Fibroblast of upper back skin (primary cell): ENCODE results near the gene TRAF3.
A peak's percentile ranks its signal among the peaks of the same experiment; 100 is the strongest.

Experiments
- DNase-seq: peaks from one replicate; pipeline ENCODE4 v3.0.0-alpha.2; 2013

The TRAF3 gene

DNA sequence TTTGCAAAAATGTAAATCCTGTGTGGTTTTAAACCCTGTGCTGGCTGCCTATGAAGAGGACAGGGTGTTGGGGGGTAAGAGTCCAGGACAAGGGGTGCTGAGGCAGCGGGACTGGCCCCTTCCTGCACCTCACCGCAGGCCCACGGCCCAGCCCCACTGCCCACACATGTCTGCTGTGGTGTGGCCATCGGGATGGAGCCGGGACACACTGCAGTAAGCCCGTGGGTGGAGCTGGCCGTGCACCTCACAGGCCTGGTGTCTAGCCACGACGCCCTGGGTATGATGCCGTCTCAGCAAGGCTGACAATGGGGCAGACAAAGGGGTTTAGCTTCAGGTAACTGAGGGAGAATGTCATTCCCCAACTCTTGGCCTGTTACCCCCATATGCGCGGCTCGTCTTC, 164.8 kb downstream of the TRAF3 start:
- DNase-seq, result no peak

DNA sequence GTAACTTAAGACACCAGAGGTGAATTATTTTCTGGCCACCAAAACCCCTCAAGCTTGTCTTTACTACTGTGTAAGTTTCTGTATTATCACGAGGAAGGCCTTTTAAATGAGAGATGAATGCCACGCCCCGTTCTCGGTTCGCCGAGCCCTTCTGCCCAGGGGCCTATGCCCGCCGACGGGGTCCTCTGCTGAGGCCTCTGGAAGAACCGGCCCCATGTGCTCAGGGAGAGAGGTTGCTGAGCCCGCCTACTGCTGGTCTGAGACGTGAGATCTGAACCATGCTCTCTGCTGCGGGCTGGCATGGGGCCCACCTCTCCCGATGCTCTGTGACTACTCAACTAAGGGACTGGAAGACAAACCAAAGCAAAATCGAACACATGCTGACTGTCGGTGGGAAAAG, 166.2 kb downstream of the TRAF3 start:
- no peak for DNase-seq

DNA sequence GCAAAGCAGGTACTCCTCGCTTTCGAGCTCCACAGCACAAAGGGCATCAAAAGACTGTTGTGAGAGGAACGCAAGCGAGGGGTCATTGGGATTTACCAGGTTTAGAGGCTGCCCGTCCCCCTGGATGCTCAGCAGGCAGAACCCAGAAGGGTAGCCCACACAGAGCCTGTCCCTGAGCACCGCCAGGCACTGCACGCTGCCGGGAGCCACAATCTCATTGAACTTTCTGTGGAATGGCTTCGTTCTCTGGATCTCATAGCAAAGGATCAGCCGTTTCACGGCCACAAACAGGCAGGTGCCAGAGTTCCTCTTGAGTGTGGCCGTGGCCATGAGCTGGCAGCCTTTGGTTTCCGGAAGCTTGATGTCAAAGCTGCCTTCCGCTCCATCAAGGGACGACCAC, 166.7 kb downstream of the TRAF3 start:
- DNase-seq, result no peak

DNA sequence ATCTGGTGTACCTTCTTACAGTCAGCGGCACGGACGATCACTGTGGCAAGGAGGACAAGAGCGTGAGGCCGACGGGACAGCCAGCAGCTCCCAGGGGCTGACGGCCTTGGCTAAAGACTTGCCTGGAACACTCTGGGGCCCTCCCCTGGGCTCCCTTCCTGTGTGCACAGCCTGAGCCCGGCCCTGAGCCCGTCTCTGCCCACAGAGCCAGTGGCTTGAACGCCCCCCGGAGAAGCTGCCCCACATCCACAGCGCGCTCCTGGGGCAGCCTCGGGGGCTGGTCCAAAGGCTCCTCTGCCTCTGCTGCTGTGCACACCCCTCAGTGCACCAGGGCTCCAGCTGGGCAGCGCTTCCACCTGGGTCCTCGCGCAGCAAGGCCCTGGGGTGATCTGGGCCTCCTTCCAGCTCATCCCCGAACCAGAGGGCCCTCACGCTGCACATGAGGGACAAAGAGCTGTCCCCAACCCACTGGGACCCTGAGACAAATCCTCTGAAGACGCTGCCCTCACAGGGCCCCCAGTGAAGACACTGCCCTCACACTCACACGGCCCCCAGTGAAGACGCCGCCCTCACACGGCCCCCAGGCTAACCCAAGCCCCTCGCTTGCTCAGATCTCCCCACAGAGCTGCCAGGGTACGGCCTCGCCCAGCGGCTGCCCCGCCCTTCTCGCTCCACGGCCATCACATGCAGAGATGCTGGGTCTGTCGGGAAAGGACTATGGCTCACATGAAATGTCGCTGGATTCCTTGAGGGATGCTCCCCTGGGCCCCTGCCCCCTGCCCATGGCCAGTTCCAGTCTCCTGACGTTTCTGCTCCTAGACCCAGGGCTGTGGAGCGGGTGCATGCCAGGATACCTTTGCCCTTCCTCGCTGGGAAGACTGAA, 167.4 kb downstream of the TRAF3 start:
- no peak for DNase-seq

DNA sequence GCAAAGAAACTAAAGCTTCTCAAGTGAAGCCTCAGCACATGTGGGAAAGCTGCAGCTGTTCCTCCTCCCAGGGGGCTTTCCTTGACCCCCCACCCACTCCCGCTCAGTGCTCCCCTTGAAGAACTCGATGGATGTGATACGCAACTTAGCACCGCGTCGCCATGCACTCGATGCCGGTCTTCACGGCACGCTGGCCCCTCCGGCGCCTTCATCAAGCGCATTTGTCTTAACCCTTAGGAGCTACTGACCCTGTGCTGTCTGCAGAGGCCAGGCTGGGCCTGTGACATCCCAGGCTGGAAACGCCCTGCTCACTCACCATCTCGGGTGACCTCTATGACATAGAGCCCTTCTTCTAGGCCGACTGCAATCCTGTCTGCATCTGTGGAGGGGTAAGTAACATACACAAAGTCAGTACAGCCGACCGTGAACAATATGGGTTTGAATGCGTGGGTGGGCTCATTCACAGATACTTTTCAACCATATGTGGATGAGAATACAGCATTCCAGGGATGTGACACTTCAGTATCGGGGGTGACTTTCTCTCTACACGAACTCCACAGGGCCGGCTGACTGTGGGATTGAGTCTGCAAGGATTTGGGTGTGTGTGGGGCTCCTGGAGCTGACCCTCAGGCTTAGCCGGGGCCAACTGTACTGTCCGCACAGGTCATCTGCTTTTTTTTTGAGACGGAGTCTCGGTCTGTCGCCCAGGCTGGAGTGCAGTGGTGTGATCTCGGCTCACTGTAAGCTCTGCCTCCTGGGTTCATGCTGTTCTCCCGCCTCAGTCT, 168.3 kb downstream of the TRAF3 start:
- peak; percentile 66 for DNase-seq

- DNase-seq, result no peak
Measured at GRCh38 chr14:102947321-102948103, 170.3 kb downstream of the TRAF3 start.

DNA sequence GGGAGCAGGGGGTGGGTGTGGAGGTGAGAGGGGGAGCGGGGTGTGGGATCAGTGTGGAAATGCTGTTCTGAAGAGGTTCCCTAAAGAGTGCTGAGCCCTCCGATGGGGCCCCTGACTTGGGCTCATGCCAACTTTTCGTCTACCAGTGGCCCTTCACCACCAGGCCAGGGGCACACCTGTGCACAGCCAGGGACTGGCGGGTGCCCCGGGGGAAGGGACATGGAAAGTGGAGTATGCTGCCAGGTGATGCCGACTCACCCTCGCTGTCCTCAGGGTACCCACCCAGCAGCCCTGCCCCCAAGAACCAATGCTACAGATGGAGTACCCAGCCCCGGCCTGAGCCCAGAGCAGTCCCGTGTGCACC, 171.4 kb downstream of the TRAF3 start:
- DNase-seq, result no peak

DNA sequence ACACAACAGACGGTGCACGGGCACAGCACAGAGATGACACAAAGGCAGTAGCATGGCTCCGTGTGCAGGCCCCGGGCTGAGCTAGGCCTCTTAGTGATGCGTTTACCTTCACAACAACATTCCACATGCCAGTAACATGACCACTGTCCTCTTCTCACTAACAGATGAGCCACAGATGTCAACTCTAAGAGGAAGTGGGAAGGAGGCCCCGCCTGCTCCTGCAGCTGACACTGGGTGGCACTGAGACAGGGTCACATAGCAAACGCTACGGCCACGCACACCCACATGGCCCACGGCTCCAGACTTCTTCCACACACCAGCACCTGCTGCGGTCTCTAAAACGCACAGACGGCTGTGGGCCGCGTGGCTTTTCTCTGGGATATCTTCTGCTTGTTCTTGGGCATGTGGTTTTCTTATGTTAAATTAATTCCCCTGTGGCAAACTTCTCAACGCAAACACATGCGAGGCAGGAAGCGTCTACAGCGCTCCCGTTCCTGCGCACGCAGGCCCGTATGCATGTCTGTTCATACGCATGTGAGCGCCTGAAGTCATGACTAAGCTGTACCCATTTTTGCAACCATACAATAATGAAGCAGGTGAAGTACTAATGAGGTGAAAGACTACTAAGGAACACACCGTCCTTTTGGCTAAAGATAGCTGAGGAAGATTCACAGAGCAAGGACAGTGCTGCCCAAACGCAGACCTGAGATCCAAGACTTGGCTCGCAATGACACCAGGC, 172.0 kb downstream of the TRAF3 start:
- DNase-seq, result peak; percentile 48

GRCh38 chr14:102949801-102950451, 172.7 kb downstream of the TRAF3 start:
- no peak for DNase-seq

GRCh38 chr14:102951034-102951433, 173.8 kb downstream of the TRAF3 start:
- no peak for DNase-seq

- peak; percentile 84 for DNase-seq
Measured at GRCh38 chr14:102951799-102952198, 174.6 kb downstream of the TRAF3 start.

DNA sequence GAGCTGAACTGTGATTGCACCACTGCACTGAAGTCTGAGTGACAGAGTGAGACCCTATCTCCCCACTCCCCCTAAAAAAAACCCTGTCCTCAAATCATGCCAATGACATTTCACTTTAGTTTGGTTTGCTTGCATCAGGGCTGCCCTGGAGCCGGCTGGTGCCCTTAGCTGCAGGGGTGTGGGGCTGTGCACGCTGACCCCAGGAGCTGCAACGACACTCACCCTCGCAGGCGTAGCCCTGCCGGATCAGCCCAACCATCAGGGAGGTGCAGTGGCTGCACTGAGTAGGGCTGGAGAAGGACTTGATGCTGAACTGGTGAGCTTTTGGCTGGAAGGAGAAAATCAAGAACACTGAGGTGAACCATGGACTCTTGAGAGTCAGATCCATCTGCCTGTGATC, 175.0 kb downstream of the TRAF3 start:
- no peak for DNase-seq

GRCh38 chr14:102953100-102953499, 175.9 kb downstream of the TRAF3 start:
- no peak for DNase-seq

- DNase-seq, result no peak
Measured at GRCh38 chr14:102954081-102954789, 177.0 kb downstream of the TRAF3 start.

DNA sequence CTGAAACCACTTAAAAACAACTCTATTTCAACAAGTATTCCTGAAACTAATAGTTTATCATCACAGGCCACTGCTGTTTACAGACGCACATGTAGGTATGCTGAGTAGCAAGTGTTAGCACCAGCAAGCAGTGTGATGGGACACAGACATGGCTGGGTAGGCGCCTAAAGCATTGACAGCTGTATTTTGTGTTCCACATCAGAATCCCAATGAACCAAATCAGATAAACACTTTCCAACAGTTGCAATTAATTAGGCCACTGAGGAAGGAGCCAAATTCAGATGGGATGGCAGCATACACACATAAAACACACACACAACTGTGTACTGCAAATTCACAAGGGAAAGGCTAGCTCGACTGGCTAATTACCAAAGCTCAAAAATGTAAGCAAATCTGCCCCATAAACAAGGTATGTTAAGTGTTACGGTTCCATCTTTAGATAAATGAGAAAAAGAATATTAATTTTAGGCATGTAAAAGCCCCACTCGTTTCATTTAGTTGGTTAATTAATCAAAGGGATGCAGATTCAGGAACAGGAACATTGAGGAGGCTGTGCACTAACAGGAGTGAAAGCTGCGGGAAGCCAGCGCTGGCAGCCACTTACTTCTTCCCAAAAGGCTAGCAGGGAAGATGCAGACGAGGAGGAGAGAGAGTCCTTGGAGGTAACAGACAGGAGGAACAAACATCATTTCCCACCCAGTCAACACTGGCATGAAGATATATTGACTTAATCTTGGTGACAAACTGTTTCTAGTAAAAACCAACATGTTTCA, 178.6 kb downstream of the TRAF3 start:
- no peak for DNase-seq

GRCh38 chr14:102957222-102957621, 180.0 kb downstream of the TRAF3 start:
- no peak for DNase-seq

- no peak for DNase-seq
Measured at GRCh38 chr14:102958461-102958860, 181.2 kb downstream of the TRAF3 start.
